KBM-7 (cell line): ENCODE results near the gene NAXE.

ENCODE experiments used
- DNase-seq: peaks from one replicate; pipeline ENCODE4 v3.0.0-alpha.2; 2015
- in situ Hi-C: fragments of 300-500 bp; cut with MboI; formaldehyde crosslinking; loops from 2 replicates; pipeline ENCODE4 v1.14.3; 2020; ENCODE audit warnings: low sequenced_read_pairs, low pct_unique_long_range_greater_than_20kb, mixed read lengths

The NAXE gene

GRCh38 chr1:156639601-156640101 is 48.1 kb downstream of the NAXE start:
- in situ Hi-C loops = no loop called here
- no peak for DNase-seq

- in situ Hi-C loops = no loop called here
- no peak for DNase-seq
Observed at GRCh38 chr1:156640842-156641706, 49.5 kb downstream of the NAXE start.

GRCh38 chr1:156641761-156642264 is 50.2 kb downstream of the NAXE start, which contains the start of gene BCAN:
Gene BCAN (plus strand): TSS chr1:156642117. CDS start chr1:156646055, 3,938 bp downstream.
- no peak for DNase-seq
- in situ Hi-C loops = no loop called here

GRCh38 chr1:156642265-156643048 is 50.9 kb downstream of the NAXE start:
- no peak for DNase-seq
- in situ Hi-C loops = no loop called here

- no peak for DNase-seq
- in situ Hi-C loops = no loop called here
Observed at GRCh38 chr1:156643049-156643777, 51.6 kb downstream of the NAXE start.

- in situ Hi-C loops = no loop called here
- DNase-seq = peak; percentile 83
Observed at GRCh38 chr1:156643778-156644092, 52.2 kb downstream of the NAXE start.
